Adrenal gland (tissue), 12 donors: ENCODE results near the gene EID2B. TPM values are rescaled to one million over a fixed set of nuclear protein-coding genes. Genes with fewer than 3 reads are reported as not detected.

Experiments used
- DNase-seq, 7 donors: peaks; one replicate each; pipeline ENCODE4 v3.0.0-alpha.2; 2019 to 2020
- H3K27ac ChIP-seq, 5 donors: fragments of 200-600 bp; sonication (generic) in 4 of 5; 1 replicate in 3 of 5; 2 replicates in 2 of 5; pipeline versions ENCODE4 v1.5.1 to v1.8.0; 2016 to 2020; ENCODE audit warnings: mild to moderate bottlenecking in 1 of 5
- H3K27me3 ChIP-seq: fragments of 200-600 bp; 2 replicates; pipeline ENCODE4 v1.8.0; 2021
- H3K36me3 ChIP-seq, 2 donors: fragments of 200-600 bp; replicated peaks in 1 of 2; 1 replicate in 1 of 2; 2 replicates in 1 of 2; pipeline versions ENCODE4 v1.5.1 to v1.8.0; 2018 to 2022
- H3K4me1 ChIP-seq, 2 donors: fragments of 200-600 bp; replicated peaks in 1 of 2; 1 replicate in 1 of 2; 2 replicates in 1 of 2; pipeline versions ENCODE4 v1.5.1 to v1.8.0; 2018 to 2021
- H3K4me3 ChIP-seq, 4 donors: fragments of 200-600 bp; sonication (generic) in 3 of 4; one replicate each; pipeline ENCODE4 v1.5.1; 2016 to 2018
- H3K9me3 ChIP-seq, 3 donors: fragments of 200-600 bp; sonication (generic) in 1 of 3; replicated peaks in 1 of 3; 1 replicate in 2 of 3; 2 replicates in 1 of 3; pipeline versions ENCODE4 v1.5.1 to v1.8.0; 2016 to 2021
- CTCF ChIP-seq, 6 experiments: fragments of 450-650 bp in 4 of 6; fragments of 200-600 bp in 2 of 6; sonication (generic) in 1 of 6; IDR thresholded peaks; 1 replicate in 5 of 6; 2 replicates in 1 of 6; pipeline versions ENCODE4 v1.5.1 to v1.8.0; 2016 to 2021; ENCODE audit warnings: antibody characterized with exemption in 6 of 6, mild to moderate bottlenecking in 2 of 6, moderate library complexity in 1 of 6
- POLR2A ChIP-seq, 2 donors: fragments of 450-650 bp; IDR thresholded peaks; one replicate each; pipeline ENCODE4 v1.6.1; 2017; ENCODE audit warnings: antibody characterized with exemption in 2 of 2, mild to moderate bottlenecking in 2 of 2, moderate library complexity in 1 of 2
- WGBS, 4 donors: extraction: QIAGEN DNeasy Blood & Tissue Kit in 2 of 4; methylation state at CpG; one replicate each; pipeline versions ENCODE4 v1.1.5 to v1.1.7; 2013 to 2017; 5-methylcytosine and 5-hydroxymethylcytosine counted together
- intact Hi-C, 2 donors: fragments of 100-400 bp; cut with DNase I; formaldehyde crosslinking; loops; one replicate each; pipeline versions ENCODE4 v1.14.1 to v1.15.0; 2022 to 2023
- polyA plus RNA-seq, 3 donors: library from polyadenylated mRNA; stranded (reverse); fragments of 200-250 nt in 2 of 3; fragments of 350-450 nt in 1 of 3; fragmentation: Illumina TruSeq in 1 of 3; extraction: RNeasy Lipid Tissue Mini Kit (QIAGEN cat#74804) in 1 of 3; gene quantifications; one replicate each; pipeline ENCODE4 v1.2.3, GENCODE V29; 2013 to 2014
- total RNA-seq, 9 donors: library from RNA; depleted of rRNA in 4 of 9; stranded (reverse); fragments of >200 nt in 4 of 9; fragments of 120-200 nt in 1 of 9; fragmentation: NEBNext Ultra II Directional in 1 of 9; extraction: Animal tissue kit (Norgen Biotek cat#: 25700) in 1 of 9; gene quantifications; one replicate each; pipeline versions ENCODE4 v1.1.0 to v1.2.4, GENCODE V29; 2013 to 2023
- donor health status: healthy with polysubstance abuse.
- donor health status: Bipolar disorder and iron deficiency.
- donor health status: DM: yes; HTN: yes; CAD: no.
- donor health status: DM: no; HTN: no; CAD: no.
- donor health status: DM: no; HTN: no; CAD: no.
- donor health status: DM: yes; HTN: yes; CAD: no.

EID2B gene
- total and polyA plus RNA-seq, 12 donors: 1.6 to 6.7 (median 3.8) TPM

- 29 to 39% (median 34%) methylated on average over 3 of the region's 3 CpGs for WGBS, 4 donors
- no peak overlapping the region for H3K4me3 ChIP-seq
- no peak overlapping the region for H3K27ac ChIP-seq
- H3K27me3 ChIP-seq: no peaks in the 10 kb centered on the region
- no peak for DNase-seq
- H3K4me1 ChIP-seq: no peaks in the 10 kb centered on the region
- H3K9me3 ChIP-seq: no peaks in the 10 kb centered on the region
- intact Hi-C loops: no loop called here
- no peak for TF ChIP-seq CTCF (IDR thresholded peaks at IDR 0.05)
- no peak for TF ChIP-seq POLR2A (IDR thresholded peaks at IDR 0.05)
- no peaks in the 10 kb centered on the region for H3K36me3 ChIP-seq
Observed at GRCh38 chr19:39566064-39566463, 33.4 kb upstream of the EID2B start.

GRCh38 chr19:39563408-39563807 lies 30.8 kb upstream of the EID2B start:
- H3K4me3 ChIP-seq: no peak overlapping the region
- H3K4me1 ChIP-seq: no peaks in the 10 kb centered on the region
- H3K27ac ChIP-seq: no peak overlapping the region
- no peak for DNase-seq
- no peaks in the 10 kb centered on the region for H3K9me3 ChIP-seq
- H3K27me3 ChIP-seq: no peaks in the 10 kb centered on the region
- TF ChIP-seq POLR2A (IDR thresholded peaks at IDR 0.05) (no peak), CTCF (IDR thresholded peaks at IDR 0.05) (no peak)
- WGBS, 4 donors: 55 to 79% (median 72%) methylated on average over 2 of the region's 2 CpGs
- no peaks in the 10 kb centered on the region for H3K36me3 ChIP-seq
- intact Hi-C loops: no loop called here

GRCh38 chr19:39558624-39559117 lies 26.0 kb upstream of the EID2B start:
- Histone ChIP-seq H3K4me1 (no peaks in the 10 kb centered on the region), H3K4me3 (no peak overlapping the region), H3K9me3 (no peaks in the 10 kb centered on the region), H3K27ac (no peak overlapping the region), H3K27me3 (no peaks in the 10 kb centered on the region), H3K36me3 (no peaks in the 10 kb centered on the region)
- intact Hi-C loops: no loop called here
- no peak for DNase-seq
- WGBS, 4 donors: 68 to 75% (median 71%) methylated on average over 6 of the region's 6 CpGs
- TF ChIP-seq CTCF (IDR thresholded peaks at IDR 0.05): no peak
- no peak for TF ChIP-seq POLR2A (IDR thresholded peaks at IDR 0.05)

- DNase-seq: no peak
Observed at GRCh38 chr19:39557811-39558623, 25.4 kb upstream of the EID2B start.

More at GRCh38 chr19:39557811-39558623, 25.4 kb upstream of the EID2B start:
- intact Hi-C loops: no loop called here
- no peaks in the 10 kb centered on the region for H3K4me1 ChIP-seq
- H3K9me3 ChIP-seq: no peaks in the 10 kb centered on the region
- peak overlapping the region in 1 of 5 donors; percentile 55 for H3K27ac ChIP-seq
- whole genome bisulfite sequencing, 4 donors: 58 to 73% (median 63%) methylated on average over 5 of the region's 5 CpGs
- no peaks in the 10 kb centered on the region for H3K36me3 ChIP-seq
- TF ChIP-seq CTCF (IDR thresholded peaks at IDR 0.05) (no peak), POLR2A (IDR thresholded peaks at IDR 0.05) (no peak)
- no peaks in the 10 kb centered on the region for H3K27me3 ChIP-seq
- H3K4me3 ChIP-seq: no peak overlapping the region
